Measurements from ENCODE around the gene RPS3A.
A peak's percentile ranks its signal among the peaks of the same experiment; 100 is the strongest.
"Not testable (repeated sequence)": the region's sequence is repeated elsewhere in the genome, so short reads cannot be mapped to it uniquely, and the experiment has no call there.

Gene RPS3A

GRCh38 chr4:151117371-151117962, 18.0 kb downstream of the RPS3A start:
- DNase-seq = peak; percentile 63

- DNase-seq = no peak
Observed at GRCh38 chr4:151129796-151130195, 30.4 kb downstream of the RPS3A start.

- DNase-seq = no peak
Observed at GRCh38 chr4:151133311-151133710, 33.9 kb downstream of the RPS3A start.

- not testable (repeated sequence) for DNase-seq
Observed at GRCh38 chr4:151136048-151136447, 36.6 kb downstream of the RPS3A start.

GRCh38 chr4:151139814-151140213, 40.4 kb downstream of the RPS3A start:
- DNase-seq = no peak

- no peak for DNase-seq
Observed at GRCh38 chr4:151142758-151143157, 43.3 kb downstream of the RPS3A start.

- peak; percentile 28 for DNase-seq
Observed at GRCh38 chr4:151143162-151143561, 43.7 kb downstream of the RPS3A start.

- DNase-seq = no peak
Observed at GRCh38 chr4:151143811-151144210, 44.4 kb downstream of the RPS3A start.

- no peak for DNase-seq
Observed at GRCh38 chr4:151144329-151145072, 45.1 kb downstream of the RPS3A start.

- DNase-seq = peak; percentile 16
Observed at GRCh38 chr4:151147000-151147399, 47.6 kb downstream of the RPS3A start.

- no peak for DNase-seq
Observed at GRCh38 chr4:151148261-151148660, 48.8 kb downstream of the RPS3A start.

GRCh38 chr4:151150821-151151580, 51.6 kb downstream of the RPS3A start:
- DNase-seq = no peak

- no peak for DNase-seq
Observed at GRCh38 chr4:151152028-151152427, 52.6 kb downstream of the RPS3A start.

- no peak for DNase-seq
Observed at GRCh38 chr4:151153585-151153984, 54.2 kb downstream of the RPS3A start.

All from fibroblast of upper back skin (primary cell).